Caco-2 (cell line): Measurements from ENCODE around the gene MAN1C1. TPM values are rescaled to one million over a fixed set of nuclear protein-coding genes. Genes with fewer than 3 reads are reported as not detected.

Experiments
- BruUV-seq: library from RNA; stranded (reverse); fragments of 400-500 nt; replicated peaks from 2 replicates; lab custom pipeline; 2021; lab: Mats Ljungman, UMichigan
- CTCF ChIA-PET: fragments of 300-600 bp; sonication (Branson Sonifier 250); formaldehyde crosslinking; loops from one replicate; lab custom pipeline; 2022; ENCODE audit warnings: antibody characterized with exemption; lab: Charles Lee
- POLR2A ChIA-PET: fragments of 300-600 bp; sonication (Branson Sonifier 250); formaldehyde crosslinking; loops from one replicate; lab custom pipeline; 2022; ENCODE audit warnings: antibody characterized with exemption; lab: Charles Lee
- DNase-seq, 2 experiments: peaks; one replicate each; pipeline versions ENCODE4 v3.0.0 to v3.0.0-alpha.2; 2020 to 2022
- H3K27me3 ChIP-seq: replicated peaks from 2 replicates; pipeline ENCODE4 v1.6.0; 2011; ENCODE audit warnings: low read length; ENCODE audit not compliant: control insufficient read depth, insufficient read depth
- H3K36me3 ChIP-seq: 2 replicates; pipeline ENCODE4 v1.5.1; 2011; ENCODE audit warnings: low read length; ENCODE audit not compliant: control insufficient read depth, insufficient read depth
- H3K4me1 ChIP-seq: fragments of 250-450 bp; sonication (Bioruptor Pico); 2 replicates; pipeline ENCODE4 v1.5.1; 2020; ENCODE audit warnings: mild to moderate bottlenecking
- H3K4me3 ChIP-seq: 2 replicates; pipeline ENCODE4 v1.5.1; 2011; ENCODE audit warnings: low read depth, mild to moderate bottlenecking, control low read depth, low read length
- H3K9me3 ChIP-seq: fragments of 250-450 bp; sonication (Bioruptor Pico); 2 replicates; pipeline ENCODE4 v1.5.1; 2020; ENCODE audit warnings: mild to moderate bottlenecking, moderate library complexity
- H3K27ac Mint-ChIP-seq: one replicate; pipeline ENCODE4 v1.8.0; 2022; ENCODE audit warnings: mixed read lengths; ENCODE audit not compliant: unreplicated experiment
- H3K27me3 Mint-ChIP-seq: one replicate; pipeline ENCODE4 v1.8.0; 2022; ENCODE audit warnings: mixed read lengths; ENCODE audit not compliant: insufficient read depth, unreplicated experiment
- H3K36me3 Mint-ChIP-seq: one replicate; pipeline ENCODE4 v1.8.0; 2022; ENCODE audit warnings: mild to moderate bottlenecking, mixed read lengths; ENCODE audit not compliant: insufficient read depth, unreplicated experiment
- H3K4me1 Mint-ChIP-seq: one replicate; pipeline ENCODE4 v1.8.0; 2022; ENCODE audit warnings: low read depth, mixed read lengths; ENCODE audit not compliant: unreplicated experiment
- H3K4me3 Mint-ChIP-seq: one replicate; pipeline ENCODE4 v1.8.0; 2022; ENCODE audit warnings: mild to moderate bottlenecking, moderate library complexity, mixed read lengths; ENCODE audit not compliant: unreplicated experiment
- H3K9me3 Mint-ChIP-seq: one replicate; pipeline ENCODE4 v1.8.0; 2022; ENCODE audit warnings: mixed read lengths; ENCODE audit not compliant: unreplicated experiment
- intact Hi-C: fragments of 100-400 bp; cut with micrococcal nuclease; formaldehyde crosslinking; loops from one replicate; pipeline ENCODE4 v1.10.0; 2022; ENCODE audit not compliant: unreplicated experiment
- total RNA-seq: library from RNA; stranded (reverse); gene quantifications from 2 replicates; pipeline ENCODE4 v1.2.3, GENCODE V29; 2022
- TF ChIP-seq, protein P1 (sequence below), 2 experiments: fragments of 200-600 bp in 1 of 2; IDR thresholded peaks; 1 replicate in 1 of 2; 2 replicates in 1 of 2; pipeline versions ENCODE4 v1.5.1 to v1.8.0; 2011 to 2022; ENCODE audit warnings: antibody characterized with exemption in 1 of 2, control low read depth in 1 of 2, inconsistent platforms in 1 of 2, low read depth in 1 of 2, low read length in 1 of 2, mild to moderate bottlenecking in 1 of 2, moderate library complexity in 1 of 2; ENCODE audit not compliant: insufficient read depth in 1 of 2, severe bottlenecking in 1 of 2, unreplicated experiment in 1 of 2

Gene MAN1C1
- total RNA-seq, 1 experiment from 2014 or later = 2.7 TPM

DNA sequence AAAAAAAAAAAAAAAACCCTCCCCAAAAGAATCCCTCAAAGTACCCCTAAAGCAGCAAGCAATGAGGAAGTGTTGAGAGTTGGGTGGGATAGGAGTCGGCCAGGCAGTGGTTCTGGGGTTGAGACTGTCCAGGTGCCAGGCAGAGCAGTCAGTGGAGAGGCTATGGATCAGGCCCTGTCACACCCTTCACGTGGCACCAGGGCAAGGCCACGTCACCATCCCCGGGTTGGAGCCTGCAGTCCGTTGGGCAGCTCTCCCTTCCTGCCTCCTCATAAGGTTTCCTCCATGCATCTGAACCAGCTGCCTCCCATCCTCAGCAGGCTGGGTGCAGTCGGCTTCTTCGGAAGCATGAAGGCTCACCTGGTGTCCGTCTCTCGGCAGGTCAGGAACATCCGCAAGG lies 146.9 kb downstream of the MAN1C1 start:
- Mint-ChIP-seq H3K4me1 (no peaks in the 10 kb centered on the region), H3K9me3 (no peaks in the 10 kb centered on the region), H3K4me3 (no peak overlapping the region), H3K36me3 (no peaks in the 10 kb centered on the region), H3K27ac (no peak overlapping the region), H3K27me3 (no peaks in the 10 kb centered on the region)
- DNase-seq = no peak
- ChIA-PET CTCF (no interaction called here), POLR2A (no interaction called here)
- no TSS peak for BruUV-seq
- intact Hi-C loops = loop anchor here (5.0 kb wide), 1 partner anchor 286 kb away; no protein-coding TSS in a partner anchor
- H3K9me3 ChIP-seq = no peaks in the 10 kb centered on the region
- TF ChIP-seq, protein P1, sequence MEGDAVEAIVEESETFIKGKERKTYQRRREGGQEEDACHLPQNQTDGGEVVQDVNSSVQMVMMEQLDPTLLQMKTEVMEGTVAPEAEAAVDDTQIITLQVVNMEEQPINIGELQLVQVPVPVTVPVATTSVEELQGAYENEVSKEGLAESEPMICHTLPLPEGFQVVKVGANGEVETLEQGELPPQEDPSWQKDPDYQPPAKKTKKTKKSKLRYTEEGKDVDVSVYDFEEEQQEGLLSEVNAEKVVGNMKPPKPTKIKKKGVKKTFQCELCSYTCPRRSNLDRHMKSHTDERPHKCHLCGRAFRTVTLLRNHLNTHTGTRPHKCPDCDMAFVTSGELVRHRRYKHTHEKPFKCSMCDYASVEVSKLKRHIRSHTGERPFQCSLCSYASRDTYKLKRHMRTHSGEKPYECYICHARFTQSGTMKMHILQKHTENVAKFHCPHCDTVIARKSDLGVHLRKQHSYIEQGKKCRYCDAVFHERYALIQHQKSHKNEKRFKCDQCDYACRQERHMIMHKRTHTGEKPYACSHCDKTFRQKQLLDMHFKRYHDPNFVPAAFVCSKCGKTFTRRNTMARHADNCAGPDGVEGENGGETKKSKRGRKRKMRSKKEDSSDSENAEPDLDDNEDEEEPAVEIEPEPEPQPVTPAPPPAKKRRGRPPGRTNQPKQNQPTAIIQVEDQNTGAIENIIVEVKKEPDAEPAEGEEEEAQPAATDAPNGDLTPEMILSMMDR (IDR thresholded peaks at IDR 0.05; ENCODE audit: insufficient read depth in 1 of 2, low read depth in 1 of 2, low read length in 1 of 2, severe bottlenecking in 1 of 2, unreplicated experiment in 1 of 2) = no peak
- H3K36me3 ChIP-seq = no peaks in the 10 kb centered on the region
- H3K27me3 ChIP-seq = no peaks in the 10 kb centered on the region
- no peaks in the 10 kb centered on the region for H3K4me1 ChIP-seq
- H3K4me3 ChIP-seq = no peak overlapping the region

DNA sequence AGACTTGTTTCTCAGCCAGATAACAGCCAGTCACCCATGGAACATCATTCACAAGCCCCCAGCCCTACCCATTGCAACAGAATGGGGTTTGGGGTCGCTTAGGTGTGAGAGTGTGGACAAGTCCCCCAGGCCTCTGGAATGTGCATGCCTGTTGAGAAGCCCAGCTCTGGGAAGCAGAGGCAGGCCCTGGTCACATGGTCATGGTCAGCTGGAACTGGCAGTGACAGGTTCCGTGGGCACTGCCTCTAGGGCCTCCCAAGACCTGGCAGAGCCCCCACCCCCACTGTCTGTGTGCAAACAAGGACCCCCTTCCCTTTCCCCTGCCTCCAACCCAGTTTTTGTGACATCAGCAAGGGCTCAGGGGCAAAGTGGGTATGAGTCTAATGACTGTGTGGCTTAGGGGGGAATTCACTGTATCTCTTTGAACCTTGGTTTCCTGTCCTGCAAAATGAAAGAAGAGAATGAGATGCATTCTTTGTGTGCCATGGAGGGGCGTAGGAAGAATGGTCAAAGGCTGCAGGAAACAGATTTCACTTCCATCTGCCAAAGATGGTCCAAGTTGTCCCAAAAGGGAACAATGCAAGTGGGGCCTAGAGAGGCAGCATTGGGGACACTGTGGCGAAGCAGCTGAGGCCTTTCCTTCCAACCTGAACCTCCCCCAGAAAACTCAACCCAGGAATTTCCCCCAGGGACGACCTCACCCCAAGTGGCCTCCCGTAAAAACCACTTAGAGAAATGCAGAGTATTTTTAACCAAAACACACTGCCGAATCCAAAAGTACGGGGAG lies 148.7 kb downstream of the MAN1C1 start:
- DNase-seq = no peak
- Mint-ChIP-seq H3K4me3 (no peak overlapping the region), H3K27ac (no peak overlapping the region), H3K9me3 (no peaks in the 10 kb centered on the region), H3K4me1 (peaks cover 4% of the 10 kb centered on the region), H3K36me3 (no peaks in the 10 kb centered on the region), H3K27me3 (no peaks in the 10 kb centered on the region)
- intact Hi-C loops = no loop called here
- Histone ChIP-seq H3K9me3 (no peaks in the 10 kb centered on the region), H3K4me3 (no peak overlapping the region), H3K27me3 (no peaks in the 10 kb centered on the region), H3K36me3 (no peaks in the 10 kb centered on the region), H3K4me1 (peaks cover 3% of the 10 kb centered on the region; the same call in 1 of the 2 replicates)
- CTCF ChIA-PET = interaction anchor here (0.5 kb wide), 1 partner anchor 586 kb away, joined by 5 read pairs; no protein-coding TSS in a partner anchor
- BruUV-seq = no TSS peak
- POLR2A ChIA-PET = interaction anchor here (0.6 kb wide), 1 partner anchor 149 kb away, joined by 6 read pairs; the partner anchor contains the start of gene MAN1C1
- TF ChIP-seq, protein P1 (IDR thresholded peaks at IDR 0.05; ENCODE audit: insufficient read depth in 1 of 2, low read depth in 1 of 2, low read length in 1 of 2, severe bottlenecking in 1 of 2, unreplicated experiment in 1 of 2) = no peak

DNA sequence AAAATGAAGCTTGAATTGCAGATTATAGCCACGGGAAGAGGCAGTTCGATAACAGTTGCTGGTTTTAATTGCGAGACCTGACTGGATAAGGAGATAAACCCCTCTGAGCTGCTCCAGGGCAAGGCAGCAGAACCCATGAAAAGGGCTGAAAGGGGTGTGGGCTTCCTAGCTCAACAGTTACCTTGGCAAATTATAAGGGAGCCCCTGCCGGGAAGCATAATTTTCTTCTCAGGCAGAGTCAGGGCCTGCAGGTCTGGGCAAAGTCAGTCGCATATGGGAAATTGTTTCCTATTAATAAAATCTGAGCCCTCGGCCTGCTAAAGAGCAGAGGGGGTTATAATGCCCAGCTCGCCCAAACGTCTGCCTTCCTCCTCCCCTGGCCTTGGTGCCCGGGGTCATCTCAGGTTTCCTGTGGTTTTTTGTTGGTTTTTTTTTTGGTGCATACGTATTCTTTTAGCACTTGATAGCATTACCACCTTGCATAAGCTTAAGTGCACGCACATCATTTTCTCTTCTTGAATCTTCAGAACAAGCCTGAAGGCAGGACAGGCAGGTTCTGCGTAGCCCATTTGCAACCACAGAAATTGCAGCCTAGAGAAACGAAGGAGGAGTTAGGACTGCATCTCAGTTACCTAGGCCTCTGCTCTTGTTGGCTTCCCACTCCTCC lies 149.5 kb downstream of the MAN1C1 start:
- Histone ChIP-seq H3K9me3 (no peaks in the 10 kb centered on the region), H3K4me3 (no peak overlapping the region), H3K4me1 (peaks cover 10% of the 10 kb centered on the region), H3K36me3 (no peaks in the 10 kb centered on the region), H3K27me3 (no peaks in the 10 kb centered on the region)
- ChIA-PET CTCF (no interaction called here), POLR2A (no interaction called here)
- Mint-ChIP-seq H3K36me3 (peaks cover 2% of the 10 kb centered on the region), H3K27me3 (no peaks in the 10 kb centered on the region), H3K4me1 (peaks cover 12% of the 10 kb centered on the region), H3K9me3 (no peaks in the 10 kb centered on the region), H3K27ac (no peak overlapping the region), H3K4me3 (no peak overlapping the region)
- TF ChIP-seq, protein P1 (IDR thresholded peaks at IDR 0.05; ENCODE audit: insufficient read depth in 1 of 2, low read depth in 1 of 2, low read length in 1 of 2, severe bottlenecking in 1 of 2, unreplicated experiment in 1 of 2) = no peak
- intact Hi-C loops = no loop called here
- BruUV-seq = no TSS peak
- DNase-seq = no peak
